HG03460 (cell line): ENCODE measurements around the gene ANXA7.
"Not testable (repeated sequence)": the region's sequence is repeated elsewhere in the genome, so short reads cannot be mapped to it uniquely, and the experiment has no call there.

ENCODE experiments used
- ATAC-seq: cut with Tn5 transposase; IDR thresholded peaks from one replicate; pipeline ENCODE4 v1.9.1; 2021; ENCODE audit not compliant: unreplicated experiment

Gene ANXA7

GRCh38 chr10:73344269-73344668, 69.6 kb downstream of the ANXA7 start:
- ATAC-seq: no peak

GRCh38 chr10:73340121-73340520, 73.7 kb downstream of the ANXA7 start:
- no peak for ATAC-seq

- no peak for ATAC-seq
These were observed 74.4 kb downstream of the ANXA7 start for GRCh38 chr10:73339436-73339835.

GRCh38 chr10:73338801-73339368, 75.0 kb downstream of the ANXA7 start:
- no peak for ATAC-seq

GRCh38 chr10:73333202-73333601, 80.7 kb downstream of the ANXA7 start:
- ATAC-seq: no peak

- no peak for ATAC-seq
These were observed 81.5 kb downstream of the ANXA7 start for GRCh38 chr10:73332379-73332778.

- ATAC-seq: not testable (repeated sequence)
These were observed 85.3 kb downstream of the ANXA7 start for GRCh38 chr10:73328523-73328922.

- not testable (repeated sequence) for ATAC-seq
These were observed 88.6 kb downstream of the ANXA7 start for GRCh38 chr10:73325290-73325689.
